ENCODE results near the gene SCUBE3. TPM values are rescaled to one million over a fixed set of nuclear protein-coding genes. Genes with fewer than 3 reads are reported as not detected.

The SCUBE3 gene
- total RNA-seq, 1 experiment from 2014 or later: 0.88 TPM

- DNase-seq (ENCODE audit: low spot score): no peak
Measured at GRCh38 chr6:35239581-35239980, 25.8 kb downstream of the SCUBE3 start.

GRCh38 chr6:35240838-35241801, 27.4 kb downstream of the SCUBE3 start:
- peak; percentile 39 for DNase-seq (ENCODE audit: low spot score)

GRCh38 chr6:35242486-35242885, 28.7 kb downstream of the SCUBE3 start:
- DNase-seq (ENCODE audit: low spot score): no peak

GRCh38 chr6:35242906-35243305, 29.1 kb downstream of the SCUBE3 start:
- DNase-seq (ENCODE audit: low spot score): no peak

- DNase-seq (ENCODE audit: low spot score): no peak
Measured at GRCh38 chr6:35243386-35243958, 29.7 kb downstream of the SCUBE3 start.

- DNase-seq (ENCODE audit: low spot score): no peak
Measured at GRCh38 chr6:35244551-35244950, 30.8 kb downstream of the SCUBE3 start.

GRCh38 chr6:35247642-35248231, 34.0 kb downstream of the SCUBE3 start:
- no peak for DNase-seq (ENCODE audit: low spot score)

GRCh38 chr6:35248300-35248699, 34.5 kb downstream of the SCUBE3 start:
- DNase-seq (ENCODE audit: low spot score): no peak

- DNase-seq (ENCODE audit: low spot score): no peak
Measured at GRCh38 chr6:35248965-35249364, 35.2 kb downstream of the SCUBE3 start.

- no peak for DNase-seq (ENCODE audit: low spot score)
Measured at GRCh38 chr6:35251949-35252348, 38.2 kb downstream of the SCUBE3 start.

GRCh38 chr6:35253249-35253648, 39.5 kb downstream of the SCUBE3 start:
- no peak for DNase-seq (ENCODE audit: low spot score)

GRCh38 chr6:35258336-35258735, 44.6 kb downstream of the SCUBE3 start:
- DNase-seq (ENCODE audit: low spot score): no peak

- no peak for DNase-seq (ENCODE audit: low spot score)
Measured at GRCh38 chr6:35258858-35259193, 45.1 kb downstream of the SCUBE3 start.

GRCh38 chr6:35259194-35259947, 45.6 kb downstream of the SCUBE3 start, which contains the start of gene ZNF76:
Gene ZNF76 (plus strand): TSS chr6:35259735. CDS start chr6:35281152, 21,417 bp downstream.
- peak; percentile 86 for DNase-seq (ENCODE audit: low spot score)

GRCh38 chr6:35259948-35260590, 46.3 kb downstream of the SCUBE3 start:
- DNase-seq (ENCODE audit: low spot score): peak; percentile 49

- DNase-seq (ENCODE audit: low spot score): no peak
Measured at GRCh38 chr6:35260591-35261570, 47.1 kb downstream of the SCUBE3 start.

- DNase-seq (ENCODE audit: low spot score): no peak
Measured at GRCh38 chr6:35262596-35262995, 48.8 kb downstream of the SCUBE3 start.

- no peak for DNase-seq (ENCODE audit: low spot score)
Measured at GRCh38 chr6:35264550-35265274, 51.0 kb downstream of the SCUBE3 start.

GRCh38 chr6:35265523-35265922, 51.8 kb downstream of the SCUBE3 start:
- DNase-seq (ENCODE audit: low spot score): no peak

GRCh38 chr6:35267446-35267845, 53.7 kb downstream of the SCUBE3 start:
- DNase-seq (ENCODE audit: low spot score): no peak
